ENCODE results near the gene KCNJ3. TPM values are rescaled to one million over a fixed set of nuclear protein-coding genes. Genes with fewer than 3 reads are reported as not detected.

Gene KCNJ3
- total RNA-seq (2014; rRNA removed; shearing (Covaris generic)) (not detected in 2 replicates), polyA plus RNA-seq (2016; fragmentation: Nextera tagmentation; extraction: Ambion mirVana) (not detected in 2 replicates)

- no peak within 1 kb of the TSS for H3K9ac ChIP-seq
- WGBS, 2 experiments (ENCODE audit: low coverage in 1 of 2, low lambda C conversion rate in 2 of 2, missing lambda C conversion rate in 2 of 2), result 1 to 3% methylated on average over 9 to 16 of the region's 16 CpGs
Observed at GRCh38 chr2:154698296-154698720, at the start of gene KCNJ3. TSS of gene KCNJ3 (plus strand) at chr2:154698695. CDS start at chr2:154698776, 81 bp downstream.

DNA sequence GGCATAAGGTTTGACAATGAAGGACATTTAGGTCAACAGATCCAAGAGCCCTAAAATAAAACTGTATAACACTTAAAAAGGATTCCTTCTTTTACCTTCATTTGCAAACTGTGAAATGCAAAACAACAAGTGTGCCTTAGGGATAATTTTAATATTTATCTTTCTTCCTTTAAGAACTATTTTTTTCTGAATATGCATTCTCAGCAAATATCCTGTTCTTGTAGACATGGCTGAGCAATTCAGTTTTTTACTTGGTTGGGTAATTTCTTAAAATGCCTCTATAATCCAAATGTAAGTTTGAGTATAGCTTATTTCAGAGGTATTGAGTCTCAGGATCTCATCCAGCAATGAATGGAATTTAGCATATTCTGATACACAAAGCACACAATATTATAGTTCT is 43.0 kb upstream of the KCNJ3 start:
- Histone ChIP-seq H3K4me3 (no peak overlapping the region), H3K4me2 (ENCODE audit: unreplicated experiment) (no peak overlapping the region), H3K9ac (no peak overlapping the region), H4K20me1 (ENCODE audit: insufficient read depth) (no peaks in the 10 kb centered on the region), H3K27ac (no peak overlapping the region), H2AFZ (no peak overlapping the region), H3K79me2 (ENCODE audit: insufficient read depth) (no peaks in the 10 kb centered on the region), H3K9me3 (ENCODE audit: low read depth) (no peaks in the 10 kb centered on the region), H3K4me1 (ENCODE audit: insufficient read depth) (no peaks in the 10 kb centered on the region), H3K27me3 (replicated peaks; ENCODE audit: insufficient read depth) (no peaks in the 10 kb centered on the region), H3F3A (ENCODE audit: insufficient read depth) (no peaks in the 10 kb centered on the region), H3K36me3 (ENCODE audit: low read depth) (no peaks in the 10 kb centered on the region), H3K9me2 (ENCODE audit: insufficient read depth) (no peaks in the 10 kb centered on the region)
- no peak for DNase-seq
- in situ Hi-C loops (cut with MboI), result no loop called here
- TF ChIP-seq EZH2phosphoT487 (IDR thresholded peaks at IDR 0.05; ENCODE audit: insufficient read depth, low read depth) (no peak), EZH2 (IDR thresholded peaks at IDR 0.05; ENCODE audit: insufficient read depth, poor library complexity, severe bottlenecking) (no peak)

More at GRCh38 chr2:154698296-154698720, at the start of gene KCNJ3:
- Histone ChIP-seq H3K4me3 (no peak within 1 kb of the TSS), H3K9me2 (ENCODE audit: insufficient read depth) (no peaks in the 10 kb centered on the region), H3K27me3 (replicated peaks; ENCODE audit: insufficient read depth) (no peaks in the 10 kb centered on the region), H3K27ac (no peak within 1 kb of the TSS), H3K4me2 (ENCODE audit: unreplicated experiment) (no peak within 1 kb of the TSS), H3K79me2 (ENCODE audit: insufficient read depth) (no peaks in the 10 kb centered on the region), H3K9me3 (ENCODE audit: low read depth) (no peaks in the 10 kb centered on the region), H3K36me3 (ENCODE audit: low read depth) (no peaks in the 10 kb centered on the region), H3F3A (ENCODE audit: insufficient read depth) (no peaks in the 10 kb centered on the region), H3K4me1 (ENCODE audit: insufficient read depth) (no peaks in the 10 kb centered on the region), H2AFZ (no peak within 1 kb of the TSS), H4K20me1 (ENCODE audit: insufficient read depth) (no peaks in the 10 kb centered on the region)
- TF ChIP-seq EZH2 (IDR thresholded peaks at IDR 0.05; ENCODE audit: insufficient read depth, poor library complexity, severe bottlenecking), result no peak
- TF ChIP-seq EZH2phosphoT487 (IDR thresholded peaks at IDR 0.05; ENCODE audit: insufficient read depth, low read depth), result no peak
- in situ Hi-C loops (cut with MboI), result no loop called here
- DNase-seq, result no peak

GRCh38 chr2:154658854-154659253 is 39.6 kb upstream of the KCNJ3 start:
- TF ChIP-seq EZH2phosphoT487 (IDR thresholded peaks at IDR 0.05; ENCODE audit: insufficient read depth, low read depth) (no peak), EZH2 (IDR thresholded peaks at IDR 0.05; ENCODE audit: insufficient read depth, poor library complexity, severe bottlenecking) (no peak)
- 0 to 2% methylated on average over 1 of the region's 1 CpG for WGBS, 2 experiments (ENCODE audit: low coverage in 1 of 2, low lambda C conversion rate in 2 of 2, missing lambda C conversion rate in 2 of 2)
- H3K79me2 ChIP-seq (ENCODE audit: insufficient read depth), result no peaks in the 10 kb centered on the region

GRCh38 chr2:154664248-154664647 is 34.2 kb upstream of the KCNJ3 start:
- Histone ChIP-seq H3K36me3 (ENCODE audit: low read depth) (no peaks in the 10 kb centered on the region), H3K27ac (no peak overlapping the region), H3F3A (ENCODE audit: insufficient read depth) (no peaks in the 10 kb centered on the region), H3K4me1 (ENCODE audit: insufficient read depth) (no peaks in the 10 kb centered on the region), H3K27me3 (replicated peaks; ENCODE audit: insufficient read depth) (no peaks in the 10 kb centered on the region), H3K9me3 (ENCODE audit: low read depth) (peaks cover 5% of the 10 kb centered on the region), H3K79me2 (ENCODE audit: insufficient read depth) (no peaks in the 10 kb centered on the region), H2AFZ (no peak overlapping the region), H4K20me1 (ENCODE audit: insufficient read depth) (no peaks in the 10 kb centered on the region), H3K4me3 (no peak overlapping the region), H3K4me2 (ENCODE audit: unreplicated experiment) (no peak overlapping the region), H3K9ac (no peak overlapping the region), H3K9me2 (ENCODE audit: insufficient read depth) (no peaks in the 10 kb centered on the region)
- TF ChIP-seq EZH2phosphoT487 (IDR thresholded peaks at IDR 0.05; ENCODE audit: insufficient read depth, low read depth) (no peak), EZH2 (IDR thresholded peaks at IDR 0.05; ENCODE audit: insufficient read depth, poor library complexity, severe bottlenecking) (no peak)
- in situ Hi-C loops (cut with MboI), result no loop called here
- DNase-seq, result no peak

More at GRCh38 chr2:154658854-154659253, 39.6 kb upstream of the KCNJ3 start:
- Histone ChIP-seq H4K20me1 (ENCODE audit: insufficient read depth) (no peaks in the 10 kb centered on the region), H3K27ac (no peak overlapping the region), H3K9me2 (ENCODE audit: insufficient read depth) (no peaks in the 10 kb centered on the region), H3K36me3 (ENCODE audit: low read depth) (no peaks in the 10 kb centered on the region), H3K4me2 (ENCODE audit: unreplicated experiment) (no peak overlapping the region), H3F3A (ENCODE audit: insufficient read depth) (no peaks in the 10 kb centered on the region), H3K27me3 (replicated peaks; ENCODE audit: insufficient read depth) (no peaks in the 10 kb centered on the region), H3K9ac (no peak overlapping the region), H3K4me3 (no peak overlapping the region), H3K4me1 (ENCODE audit: insufficient read depth) (no peaks in the 10 kb centered on the region), H2AFZ (no peak overlapping the region), H3K9me3 (ENCODE audit: low read depth) (no peaks in the 10 kb centered on the region)
- in situ Hi-C loops (cut with MboI), result no loop called here
- no peak for DNase-seq

DNA sequence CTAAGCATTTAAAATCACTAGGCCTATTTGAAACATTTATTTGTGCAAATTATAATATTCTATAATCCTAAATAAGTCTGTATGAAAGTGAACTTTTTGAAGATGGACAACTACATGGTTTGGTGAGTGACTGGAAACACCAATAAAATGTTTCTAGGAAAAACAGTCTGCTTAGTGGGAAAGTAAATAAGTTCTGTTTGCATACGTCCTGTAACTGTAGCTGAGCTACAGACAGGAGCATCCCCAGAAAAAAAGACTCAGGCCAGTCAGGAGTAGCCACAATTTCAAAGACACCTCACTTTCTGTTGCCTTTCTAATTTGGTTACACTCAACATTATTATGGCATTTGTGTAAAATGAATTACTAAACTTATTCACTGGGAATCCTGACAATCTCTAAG is 28.4 kb upstream of the KCNJ3 start:
- 3 to 4% methylated on average over 1 of the region's 1 CpG for WGBS, 2 experiments (ENCODE audit: low coverage in 1 of 2, low lambda C conversion rate in 2 of 2, missing lambda C conversion rate in 2 of 2)
- no peaks in the 10 kb centered on the region for H3F3A ChIP-seq (ENCODE audit: insufficient read depth)
- H3K79me2 ChIP-seq (ENCODE audit: insufficient read depth), result no peaks in the 10 kb centered on the region
- no peak overlapping the region for H3K27ac ChIP-seq
- H3K4me2 ChIP-seq (ENCODE audit: unreplicated experiment), result no peak overlapping the region
- no peaks in the 10 kb centered on the region for H3K36me3 ChIP-seq (ENCODE audit: low read depth)
- no peak overlapping the region for H2AFZ ChIP-seq
- in situ Hi-C loops (cut with MboI), result no loop called here
- no peaks in the 10 kb centered on the region for H4K20me1 ChIP-seq (ENCODE audit: insufficient read depth)
- H3K9ac ChIP-seq, result no peak overlapping the region
- no peak for DNase-seq
- H3K27me3 ChIP-seq (replicated peaks; ENCODE audit: insufficient read depth), result no peaks in the 10 kb centered on the region
- no peaks in the 10 kb centered on the region for H3K4me1 ChIP-seq (ENCODE audit: insufficient read depth)
- H3K9me2 ChIP-seq (ENCODE audit: insufficient read depth), result no peaks in the 10 kb centered on the region
- no peak for TF ChIP-seq EZH2 (IDR thresholded peaks at IDR 0.05; ENCODE audit: insufficient read depth, poor library complexity, severe bottlenecking)
- no peak for TF ChIP-seq EZH2phosphoT487 (IDR thresholded peaks at IDR 0.05; ENCODE audit: insufficient read depth, low read depth)
- no peaks in the 10 kb centered on the region for H3K9me3 ChIP-seq (ENCODE audit: low read depth)
- H3K4me3 ChIP-seq, result no peak overlapping the region
